Measurements from ENCODE around the gene IQGAP1. TPM values are rescaled to one million over a fixed set of nuclear protein-coding genes. Genes with fewer than 3 reads are reported as not detected.
A peak's percentile ranks its signal among the peaks of the same experiment; 100 is the strongest.

IQGAP1 gene
- total RNA-seq, 1 experiment from 2014 or later, result 113 TPM

DNA sequence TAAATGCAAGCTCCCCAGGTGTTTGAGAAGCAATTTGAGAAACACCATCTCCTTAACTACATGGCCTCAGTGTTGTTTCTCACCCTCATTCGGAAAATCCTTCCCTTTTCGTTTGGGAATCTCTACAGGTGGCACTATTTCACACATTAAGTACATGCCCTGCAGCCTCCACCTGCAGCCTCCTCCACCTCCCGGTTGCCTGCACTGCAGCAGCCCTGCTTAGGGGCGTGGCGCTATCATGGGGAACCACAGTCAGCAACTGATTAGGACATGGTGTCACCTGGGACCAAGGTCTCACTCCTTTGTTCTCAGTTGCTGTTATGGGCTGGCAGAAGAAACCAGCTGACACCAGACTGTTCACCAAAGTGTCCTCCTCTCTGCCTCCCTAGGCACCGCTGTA, 47.7 kb upstream of the IQGAP1 start:
- Histone ChIP-seq H2AFZ (ENCODE audit: low read depth, low read length, poor library complexity, severe bottlenecking) (peak overlapping the region; percentile 90), H3K9me3 (ENCODE audit: control insufficient read depth in 1 of 2, insufficient read depth in 1 of 2, low read depth in 1 of 2, low read length in 2 of 2) (no peaks in the 10 kb centered on the region), H3K27ac (ENCODE audit: low read depth, low read length) (no peak overlapping the region), H3K79me2 (ENCODE audit: insufficient read depth, low read length) (no peaks in the 10 kb centered on the region), H3K4me1 (ENCODE audit: control insufficient read depth in 1 of 2, insufficient read depth in 2 of 2, low read length in 2 of 2) (peaks cover 3 to 14% of the 10 kb centered on the region in 2 experiments; a peak in 3 of 4 replicates), H4K20me1 (ENCODE audit: insufficient read depth) (no peaks in the 10 kb centered on the region), H3K36me3 (ENCODE audit: control insufficient read depth in 1 of 2, insufficient read depth in 2 of 2, low read length in 2 of 2) (no peaks in the 10 kb centered on the region), H3K9ac (ENCODE audit: low read length) (no peak overlapping the region), H3K4me2 (ENCODE audit: low read length) (peak overlapping the region; percentile 22; the same call in 1 of the 2 replicates), H3K9me2 (ENCODE audit: insufficient read depth) (no peaks in the 10 kb centered on the region), H3K4me3 (replicated peaks in 1 of 2; ENCODE audit: low read depth in 1 of 2, low read length in 2 of 2) (no peak overlapping the region), H3K27me3 (ENCODE audit: insufficient read depth, low read length) (no peaks in the 10 kb centered on the region)
- ChIA-PET CTCF (no interaction called here), POLR2A (no interaction called here), RAD21 (ENCODE audit: low non-redundant PET in 1 of 2, low total read pairs in 2 of 2, uncharacterized antibody in 2 of 2, unreplicated experiment in 2 of 2) (no interaction called here)
- intact Hi-C loops (cut with micrococcal nuclease), result loop anchor here (1.0 kb wide), 1 partner anchor 142 kb away; no protein-coding TSS in a partner anchor
- ATAC-seq (peak; percentile 100), DNase-seq (ENCODE audit: low read depth, low spot score) (peak; percentile 73)
- BruUV-seq (replicated peaks), result no TSS peak
- TF ChIP-seq, protein P1, sequence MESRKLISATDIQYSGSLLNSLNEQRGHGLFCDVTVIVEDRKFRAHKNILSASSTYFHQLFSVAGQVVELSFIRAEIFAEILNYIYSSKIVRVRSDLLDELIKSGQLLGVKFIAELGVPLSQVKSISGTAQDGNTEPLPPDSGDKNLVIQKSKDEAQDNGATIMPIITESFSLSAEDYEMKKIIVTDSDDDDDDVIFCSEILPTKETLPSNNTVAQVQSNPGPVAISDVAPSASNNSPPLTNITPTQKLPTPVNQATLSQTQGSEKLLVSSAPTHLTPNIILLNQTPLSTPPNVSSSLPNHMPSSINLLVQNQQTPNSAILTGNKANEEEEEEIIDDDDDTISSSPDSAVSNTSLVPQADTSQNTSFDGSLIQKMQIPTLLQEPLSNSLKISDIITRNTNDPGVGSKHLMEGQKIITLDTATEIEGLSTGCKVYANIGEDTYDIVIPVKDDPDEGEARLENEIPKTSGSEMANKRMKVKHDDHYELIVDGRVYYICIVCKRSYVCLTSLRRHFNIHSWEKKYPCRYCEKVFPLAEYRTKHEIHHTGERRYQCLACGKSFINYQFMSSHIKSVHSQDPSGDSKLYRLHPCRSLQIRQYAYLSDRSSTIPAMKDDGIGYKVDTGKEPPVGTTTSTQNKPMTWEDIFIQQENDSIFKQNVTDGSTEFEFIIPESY (IDR thresholded peaks at IDR 0.05; ENCODE audit: extremely low read depth, insufficient replicate concordance, low read length), result no peak
- TF ChIP-seq SP1 (IDR thresholded peaks at IDR 0.05; ENCODE audit: low read depth) (no peak), CBX3 (IDR thresholded peaks at IDR 0.05; ENCODE audit: low read depth) (peak; percentile 59; the same call in 1 of the 2 replicates), POLR2A (IDR thresholded peaks at IDR 0.05; ENCODE audit: borderline replicate concordance, extremely low read depth, insufficient read depth, insufficient read length) (no peak), SIN3A (IDR thresholded peaks at IDR 0.05; ENCODE audit: low read depth) (no peak), POLR2AphosphoS5 (IDR thresholded peaks at IDR 0.05; ENCODE audit: low read depth, low read length) (no peak), YY1 (IDR thresholded peaks at IDR 0.05; ENCODE audit: extremely low read depth, insufficient replicate concordance, low read depth, low read length) (no peak), ZNF274 (IDR thresholded peaks at IDR 0.05; ENCODE audit: low read depth, low read length) (no peak), RAD21 (IDR thresholded peaks at IDR 0.05; ENCODE audit: low read depth) (peak; percentile 79), SRF (IDR thresholded peaks at IDR 0.05; ENCODE audit: low read depth) (no peak), TCF7L2 (IDR thresholded peaks at IDR 0.05; ENCODE audit: borderline replicate concordance, extremely low read depth, insufficient read depth, insufficient read length) (peak; percentile 21), ZFX (IDR thresholded peaks at IDR 0.05) (no peak), EGR1 (IDR thresholded peaks at IDR 0.05; ENCODE audit: low read depth) (no peak), EZH2 (IDR thresholded peaks at IDR 0.05) (no peak), ELF1 (IDR thresholded peaks at IDR 0.05; ENCODE audit: borderline replicate concordance, low read depth) (no peak), CEBPB (IDR thresholded peaks at IDR 0.05; ENCODE audit: low read depth) (no peak), FOSL1 (IDR thresholded peaks at IDR 0.05; ENCODE audit: low read depth) (no peak), EZH2phosphoT487 (IDR thresholded peaks at IDR 0.05; ENCODE audit: borderline replicate concordance) (no peak)
- TF ChIP-seq, protein P2, sequence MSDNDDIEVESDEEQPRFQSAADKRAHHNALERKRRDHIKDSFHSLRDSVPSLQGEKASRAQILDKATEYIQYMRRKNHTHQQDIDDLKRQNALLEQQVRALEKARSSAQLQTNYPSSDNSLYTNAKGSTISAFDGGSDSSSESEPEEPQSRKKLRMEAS (IDR thresholded peaks at IDR 0.05), result no peak
- TF ChIP-seq, protein P3, sequence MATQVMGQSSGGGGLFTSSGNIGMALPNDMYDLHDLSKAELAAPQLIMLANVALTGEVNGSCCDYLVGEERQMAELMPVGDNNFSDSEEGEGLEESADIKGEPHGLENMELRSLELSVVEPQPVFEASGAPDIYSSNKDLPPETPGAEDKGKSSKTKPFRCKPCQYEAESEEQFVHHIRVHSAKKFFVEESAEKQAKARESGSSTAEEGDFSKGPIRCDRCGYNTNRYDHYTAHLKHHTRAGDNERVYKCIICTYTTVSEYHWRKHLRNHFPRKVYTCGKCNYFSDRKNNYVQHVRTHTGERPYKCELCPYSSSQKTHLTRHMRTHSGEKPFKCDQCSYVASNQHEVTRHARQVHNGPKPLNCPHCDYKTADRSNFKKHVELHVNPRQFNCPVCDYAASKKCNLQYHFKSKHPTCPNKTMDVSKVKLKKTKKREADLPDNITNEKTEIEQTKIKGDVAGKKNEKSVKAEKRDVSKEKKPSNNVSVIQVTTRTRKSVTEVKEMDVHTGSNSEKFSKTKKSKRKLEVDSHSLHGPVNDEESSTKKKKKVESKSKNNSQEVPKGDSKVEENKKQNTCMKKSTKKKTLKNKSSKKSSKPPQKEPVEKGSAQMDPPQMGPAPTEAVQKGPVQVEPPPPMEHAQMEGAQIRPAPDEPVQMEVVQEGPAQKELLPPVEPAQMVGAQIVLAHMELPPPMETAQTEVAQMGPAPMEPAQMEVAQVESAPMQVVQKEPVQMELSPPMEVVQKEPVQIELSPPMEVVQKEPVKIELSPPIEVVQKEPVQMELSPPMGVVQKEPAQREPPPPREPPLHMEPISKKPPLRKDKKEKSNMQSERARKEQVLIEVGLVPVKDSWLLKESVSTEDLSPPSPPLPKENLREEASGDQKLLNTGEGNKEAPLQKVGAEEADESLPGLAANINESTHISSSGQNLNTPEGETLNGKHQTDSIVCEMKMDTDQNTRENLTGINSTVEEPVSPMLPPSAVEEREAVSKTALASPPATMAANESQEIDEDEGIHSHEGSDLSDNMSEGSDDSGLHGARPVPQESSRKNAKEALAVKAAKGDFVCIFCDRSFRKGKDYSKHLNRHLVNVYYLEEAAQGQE (IDR thresholded peaks at IDR 0.05; ENCODE audit: low read depth), result no peak
- TF ChIP-seq, protein P4, sequence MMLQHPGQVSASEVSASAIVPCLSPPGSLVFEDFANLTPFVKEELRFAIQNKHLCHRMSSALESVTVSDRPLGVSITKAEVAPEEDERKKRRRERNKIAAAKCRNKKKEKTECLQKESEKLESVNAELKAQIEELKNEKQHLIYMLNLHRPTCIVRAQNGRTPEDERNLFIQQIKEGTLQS (IDR thresholded peaks at IDR 0.05), result no peak
- TF ChIP-seq, protein P5, sequence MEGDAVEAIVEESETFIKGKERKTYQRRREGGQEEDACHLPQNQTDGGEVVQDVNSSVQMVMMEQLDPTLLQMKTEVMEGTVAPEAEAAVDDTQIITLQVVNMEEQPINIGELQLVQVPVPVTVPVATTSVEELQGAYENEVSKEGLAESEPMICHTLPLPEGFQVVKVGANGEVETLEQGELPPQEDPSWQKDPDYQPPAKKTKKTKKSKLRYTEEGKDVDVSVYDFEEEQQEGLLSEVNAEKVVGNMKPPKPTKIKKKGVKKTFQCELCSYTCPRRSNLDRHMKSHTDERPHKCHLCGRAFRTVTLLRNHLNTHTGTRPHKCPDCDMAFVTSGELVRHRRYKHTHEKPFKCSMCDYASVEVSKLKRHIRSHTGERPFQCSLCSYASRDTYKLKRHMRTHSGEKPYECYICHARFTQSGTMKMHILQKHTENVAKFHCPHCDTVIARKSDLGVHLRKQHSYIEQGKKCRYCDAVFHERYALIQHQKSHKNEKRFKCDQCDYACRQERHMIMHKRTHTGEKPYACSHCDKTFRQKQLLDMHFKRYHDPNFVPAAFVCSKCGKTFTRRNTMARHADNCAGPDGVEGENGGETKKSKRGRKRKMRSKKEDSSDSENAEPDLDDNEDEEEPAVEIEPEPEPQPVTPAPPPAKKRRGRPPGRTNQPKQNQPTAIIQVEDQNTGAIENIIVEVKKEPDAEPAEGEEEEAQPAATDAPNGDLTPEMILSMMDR (IDR thresholded peaks at IDR 0.05 in 2 of 3, conservative IDR thresholded peaks at IDR 0.05 in 1 of 3; ENCODE audit: borderline replicate concordance in 1 of 3, insufficient read depth in 1 of 3, low read depth in 2 of 3, low read length in 2 of 3), result peak; percentile 42 to 62 (median 53); a peak in 5 of 6 replicates
